HCT116 (cell line): ENCODE data around the gene CLEC16A.

Experiments used
- CTCF ChIP-seq, 3 experiments: fragments of 200-600 bp in 1 of 3; sonication (generic) in 1 of 3; IDR thresholded peaks in 2 of 3; conservative IDR thresholded peaks in 1 of 3; 2 replicates each; pipeline ENCODE4 v1.5.1; 2012 to 2017; ENCODE audit warnings: low read depth in 2 of 3, low read length in 2 of 3, antibody characterized with exemption in 1 of 3, borderline replicate concordance in 1 of 3, control low read depth in 1 of 3, mild to moderate bottlenecking in 1 of 3, mixed read lengths in 1 of 3, mixed run types in 1 of 3, moderate library complexity in 1 of 3; ENCODE audit not compliant: insufficient read depth in 1 of 3
- EZH2 ChIP-seq: fragments of 200-600 bp; sonication (generic); IDR thresholded peaks from 2 replicates; pipeline ENCODE4 v1.6.1; 2017; ENCODE audit warnings: antibody characterized with exemption, mixed run types
- EZH2phosphoT487 ChIP-seq: fragments of 200-600 bp; IDR thresholded peaks from 2 replicates; pipeline ENCODE4 v1.6.1; 2018; ENCODE audit warnings: antibody characterized with exemption, borderline replicate concordance
- POLR2A ChIP-seq: IDR thresholded peaks from 2 replicates; pipeline ENCODE4 v1.7.0; 2011; ENCODE audit warnings: borderline replicate concordance; ENCODE audit not compliant: insufficient read depth, insufficient read length; ENCODE audit errors: extremely low read depth
- POLR2AphosphoS5 ChIP-seq: IDR thresholded peaks from 2 replicates; pipeline ENCODE4 v1.6.1; 2011; ENCODE audit warnings: mild to moderate bottlenecking, low read depth, low read length, moderate library complexity
- REST ChIP-seq: IDR thresholded peaks from 2 replicates; pipeline ENCODE4 v1.6.1; 2012; ENCODE audit warnings: low read depth
- SIN3A ChIP-seq: IDR thresholded peaks from 2 replicates; pipeline ENCODE4 v1.6.1; 2012; ENCODE audit warnings: low read depth
- SP1 ChIP-seq: IDR thresholded peaks from 2 replicates; pipeline ENCODE4 v1.6.1; 2012; ENCODE audit warnings: low read depth
- TCF7L2 ChIP-seq: IDR thresholded peaks from 2 replicates; pipeline ENCODE4 v1.7.0; 2011; ENCODE audit warnings: borderline replicate concordance, inconsistent platforms; ENCODE audit not compliant: insufficient read depth, insufficient read length; ENCODE audit errors: extremely low read depth
- YY1 ChIP-seq: IDR thresholded peaks from 2 replicates; pipeline ENCODE4 v1.6.1; 2011; ENCODE audit warnings: low read length, low read depth, moderate library complexity, mild to moderate bottlenecking; ENCODE audit not compliant: insufficient replicate concordance; ENCODE audit errors: extremely low read depth
- ZNF274 ChIP-seq: fragments of 200-500 bp; sonication (Bioruptor generic); IDR thresholded peaks from 2 replicates; pipeline ENCODE4 v1.6.1; 2014; ENCODE audit warnings: mild to moderate bottlenecking, low read depth, low read length, inconsistent platforms
- TF ChIP-seq, protein P1 (sequence below): IDR thresholded peaks from 2 replicates; pipeline ENCODE4 v1.6.1; 2012

DNA sequence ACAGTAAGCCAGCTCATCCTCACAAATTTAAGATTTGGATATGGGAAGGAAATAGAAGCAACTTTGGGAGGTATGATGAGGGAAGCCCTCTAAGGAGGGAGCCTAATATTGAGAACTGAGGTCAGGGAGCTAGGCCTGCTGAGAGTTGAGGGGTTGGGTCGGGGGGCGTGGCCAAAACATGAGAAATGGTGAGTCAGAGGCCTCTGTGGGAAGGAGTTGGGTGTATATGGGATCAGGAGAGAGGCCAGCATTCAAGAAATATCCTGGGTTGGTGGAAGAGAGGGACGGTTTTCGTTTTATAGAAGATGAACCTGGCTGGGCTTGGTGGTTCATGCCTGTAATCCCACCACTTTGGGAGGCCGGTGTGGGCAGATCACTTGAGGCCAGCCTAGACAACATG is 48.4 kb downstream of the CLEC16A start:
- TF ChIP-seq POLR2AphosphoS5 (peak; percentile 28; the same call in 1 of the 2 replicates), CTCF (IDR thresholded peaks at IDR 0.05 in 2 of 3, conservative IDR thresholded peaks at IDR 0.05 in 1 of 3; ENCODE audit: borderline replicate concordance in 1 of 3, insufficient read depth in 1 of 3, low read depth in 2 of 3, low read length in 2 of 3) (no peak), SP1 (peak; percentile 53; the same call in 1 of the 2 replicates), YY1 (no peak), TCF7L2 (no peak), SIN3A (no peak), EZH2phosphoT487 (no peak), EZH2 (no peak), POLR2A (no peak), ZNF274 (no peak), REST (no peak)
- TF ChIP-seq, protein P1, sequence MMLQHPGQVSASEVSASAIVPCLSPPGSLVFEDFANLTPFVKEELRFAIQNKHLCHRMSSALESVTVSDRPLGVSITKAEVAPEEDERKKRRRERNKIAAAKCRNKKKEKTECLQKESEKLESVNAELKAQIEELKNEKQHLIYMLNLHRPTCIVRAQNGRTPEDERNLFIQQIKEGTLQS: no peak
